ENCODE measurements around the gene METAP1D.

The METAP1D gene

DNA sequence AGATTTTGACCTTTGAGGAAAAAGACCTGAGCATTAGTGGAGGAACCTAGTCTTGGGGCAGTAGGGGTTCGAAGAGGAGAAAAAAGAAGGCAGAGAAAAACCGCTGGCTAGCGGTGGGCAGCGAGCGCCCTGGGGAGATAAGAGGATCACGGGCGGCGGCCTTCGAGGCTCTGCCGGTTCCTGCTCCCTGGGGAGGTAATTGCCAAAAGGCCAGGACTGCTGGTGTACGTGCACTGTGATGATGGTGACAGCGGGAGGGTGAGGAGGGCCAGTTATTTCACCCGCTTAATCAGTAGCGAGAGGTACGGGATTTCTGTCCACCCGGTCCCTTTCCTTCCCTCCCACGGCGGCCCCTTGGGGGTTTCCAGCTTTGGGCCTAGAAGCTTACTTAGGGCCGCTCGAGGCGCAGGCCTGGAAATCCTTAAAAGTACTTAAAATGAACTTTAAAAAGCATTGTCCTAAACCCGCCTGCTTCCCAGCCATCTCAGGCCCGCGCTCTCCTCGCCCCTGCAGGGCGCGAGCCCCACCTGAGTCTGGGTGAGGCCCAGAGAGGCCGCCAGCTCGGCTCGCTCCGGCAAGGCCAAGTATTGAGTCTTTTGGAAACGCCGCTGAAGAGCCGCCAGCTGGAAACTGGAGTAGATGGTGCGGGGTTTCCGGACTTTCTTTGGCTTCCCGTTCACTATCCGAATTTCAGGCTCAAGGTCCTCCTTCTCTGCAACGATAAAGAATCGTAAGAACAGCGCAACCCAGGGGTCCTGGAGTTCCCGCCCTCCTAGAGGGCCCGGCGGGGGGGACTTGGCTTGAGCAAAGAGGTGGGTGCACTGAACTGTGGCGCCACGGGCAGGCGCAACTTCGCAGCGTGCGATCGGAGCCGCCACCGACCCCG is 101.4 kb downstream of the METAP1D start:
- Histone ChIP-seq H3K27me3 (replicated peaks; ENCODE audit: control insufficient read depth, insufficient read depth, low read length) (no peaks in the 10 kb centered on the region; the same call in none of the 2 replicates), H3K4me3 (replicated peaks; ENCODE audit: low read depth, low read length) (peak overlapping the region; percentile 69), H3K36me3 (ENCODE audit: control insufficient read depth, insufficient read depth, low read length) (no peaks in the 10 kb centered on the region)
- TF ChIP-seq, protein P1, sequence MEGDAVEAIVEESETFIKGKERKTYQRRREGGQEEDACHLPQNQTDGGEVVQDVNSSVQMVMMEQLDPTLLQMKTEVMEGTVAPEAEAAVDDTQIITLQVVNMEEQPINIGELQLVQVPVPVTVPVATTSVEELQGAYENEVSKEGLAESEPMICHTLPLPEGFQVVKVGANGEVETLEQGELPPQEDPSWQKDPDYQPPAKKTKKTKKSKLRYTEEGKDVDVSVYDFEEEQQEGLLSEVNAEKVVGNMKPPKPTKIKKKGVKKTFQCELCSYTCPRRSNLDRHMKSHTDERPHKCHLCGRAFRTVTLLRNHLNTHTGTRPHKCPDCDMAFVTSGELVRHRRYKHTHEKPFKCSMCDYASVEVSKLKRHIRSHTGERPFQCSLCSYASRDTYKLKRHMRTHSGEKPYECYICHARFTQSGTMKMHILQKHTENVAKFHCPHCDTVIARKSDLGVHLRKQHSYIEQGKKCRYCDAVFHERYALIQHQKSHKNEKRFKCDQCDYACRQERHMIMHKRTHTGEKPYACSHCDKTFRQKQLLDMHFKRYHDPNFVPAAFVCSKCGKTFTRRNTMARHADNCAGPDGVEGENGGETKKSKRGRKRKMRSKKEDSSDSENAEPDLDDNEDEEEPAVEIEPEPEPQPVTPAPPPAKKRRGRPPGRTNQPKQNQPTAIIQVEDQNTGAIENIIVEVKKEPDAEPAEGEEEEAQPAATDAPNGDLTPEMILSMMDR (IDR thresholded peaks at IDR 0.05; ENCODE audit: insufficient read depth, low read length, poor library complexity, severe bottlenecking) = no peak
- DNase-seq (ENCODE audit: extremely low read depth, insufficient read length) = no peak

DNA sequence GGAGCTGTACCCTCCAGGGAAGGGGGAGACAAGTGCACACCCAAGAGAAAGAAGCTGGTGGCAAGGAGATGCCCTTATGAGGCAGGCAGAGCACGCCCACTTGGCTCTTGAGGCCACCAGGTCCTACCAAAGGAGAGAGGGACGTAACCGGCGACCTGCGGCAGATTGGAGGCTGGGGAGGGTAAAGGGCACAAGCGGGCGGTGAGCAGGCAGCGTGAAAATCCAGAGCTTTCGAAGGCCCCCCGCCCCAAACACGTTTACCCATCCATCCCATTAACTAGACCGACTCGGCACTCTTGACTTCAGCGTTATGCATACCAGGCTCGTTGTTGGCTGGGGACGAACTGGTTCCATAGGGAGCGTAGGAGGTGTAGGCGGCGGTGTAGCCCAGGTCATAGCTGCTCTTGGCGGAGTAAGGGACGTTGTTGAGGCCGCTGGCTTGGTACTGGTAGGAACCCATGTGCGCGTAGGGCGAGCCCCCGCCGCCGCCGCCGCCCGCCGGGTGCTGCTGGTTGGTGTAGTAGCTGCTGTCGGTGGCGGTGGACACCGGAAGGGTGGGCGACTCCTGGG is 102.2 kb downstream of the METAP1D start:
- DNase-seq (ENCODE audit: extremely low read depth, insufficient read length) = no peak
- TF ChIP-seq, protein P1 (IDR thresholded peaks at IDR 0.05; ENCODE audit: insufficient read depth, low read length, poor library complexity, severe bottlenecking) = no peak

GRCh38 chr2:172102391-172103359 is 102.9 kb downstream of the METAP1D start, which contains the start of gene DLX2:
Gene DLX2, minus strand, starts transcription at chr2:172102900. Its CDS starts 362 bp downstream, at chr2:172102538.
- peak; percentile 89 for DNase-seq (ENCODE audit: extremely low read depth, insufficient read length)
- TF ChIP-seq, protein P1 (IDR thresholded peaks at IDR 0.05; ENCODE audit: insufficient read depth, low read length, poor library complexity, severe bottlenecking) = no peak
- Histone ChIP-seq H3K36me3 (ENCODE audit: control insufficient read depth, insufficient read depth, low read length) (no peaks in the 10 kb centered on the region), H3K4me3 (replicated peaks; ENCODE audit: low read depth, low read length) (peak within 1 kb of the TSS; percentile 69), H3K27me3 (replicated peaks; ENCODE audit: control insufficient read depth, insufficient read depth, low read length) (no peaks in the 10 kb centered on the region; the same call in none of the 2 replicates)

More for the DNA sequence above, 102.2 kb downstream of the METAP1D start:
- no peaks in the 10 kb centered on the region; the same call in none of the 2 replicates for H3K27me3 ChIP-seq (replicated peaks; ENCODE audit: control insufficient read depth, insufficient read depth, low read length)
- H3K36me3 ChIP-seq (ENCODE audit: control insufficient read depth, insufficient read depth, low read length) = no peaks in the 10 kb centered on the region
- peak overlapping the region; percentile 69 for H3K4me3 ChIP-seq (replicated peaks; ENCODE audit: low read depth, low read length)

DNA sequence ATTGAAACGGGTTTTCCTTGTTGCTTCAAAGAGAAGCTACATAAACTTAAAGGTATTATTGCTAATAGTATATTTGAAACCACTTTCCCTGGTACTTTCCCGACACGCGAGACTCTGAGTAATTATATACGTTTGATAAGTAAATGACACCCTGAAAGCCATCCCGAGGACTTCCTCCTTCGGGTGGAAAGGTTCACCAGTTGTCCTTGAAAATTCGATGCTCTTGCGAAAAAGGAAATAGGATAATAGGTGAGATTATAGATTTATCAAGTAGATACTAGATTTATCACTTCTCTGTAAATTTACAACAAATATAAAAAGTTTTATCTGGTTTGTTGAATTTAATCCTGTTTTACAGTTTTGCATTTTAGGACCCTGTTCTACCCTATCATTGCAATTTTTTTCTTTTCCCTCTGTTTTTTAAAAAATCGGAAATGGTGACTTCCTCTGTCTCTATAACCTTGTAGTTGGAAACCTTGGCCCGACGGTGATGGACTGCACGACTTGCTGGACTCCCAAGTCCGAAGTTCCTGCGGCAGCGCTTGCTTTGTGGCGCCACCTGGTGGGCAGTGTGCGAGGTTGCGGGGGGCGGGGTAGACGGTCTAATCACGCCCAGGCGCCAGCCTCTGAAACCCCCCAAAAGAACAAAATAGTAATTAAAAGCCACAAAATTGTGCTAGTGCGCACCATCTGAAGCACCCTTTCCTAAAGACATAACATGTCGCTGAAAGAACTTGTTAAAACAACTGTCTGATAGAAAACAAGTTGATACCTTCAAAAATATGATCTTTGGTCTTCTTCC is 103.9 kb downstream of the METAP1D start:
- Histone ChIP-seq H3K36me3 (ENCODE audit: control insufficient read depth, insufficient read depth, low read length) (no peaks in the 10 kb centered on the region), H3K27me3 (replicated peaks; ENCODE audit: control insufficient read depth, insufficient read depth, low read length) (no peaks in the 10 kb centered on the region; the same call in none of the 2 replicates), H3K4me3 (replicated peaks; ENCODE audit: low read depth, low read length) (peak overlapping the region; percentile 69)
- peak; percentile 67 for DNase-seq (ENCODE audit: extremely low read depth, insufficient read length)
- TF ChIP-seq, protein P1 (IDR thresholded peaks at IDR 0.05; ENCODE audit: insufficient read depth, low read length, poor library complexity, severe bottlenecking) = peak; percentile 96
